Occipital lobe (tissue), 2 donors: ENCODE results near the gene ADGRD2. TPM values are rescaled to one million over a fixed set of nuclear protein-coding genes. Genes with fewer than 3 reads are reported as not detected.
"Not testable (repeated sequence)": the region's sequence is repeated elsewhere in the genome, so short reads cannot be mapped to it uniquely, and the experiment has no call there.

Experiments used
- DNase-seq: peaks from one replicate; lab custom pipeline; 2025; lab: John Stamatoyannopoulos, UW
- total RNA-seq: library from RNA; depleted of rRNA; stranded (reverse); fragments of >200 nt; gene quantifications from one replicate; pipeline ENCODE4 v1.2.3, GENCODE V29; 2014

Gene ADGRD2
- not detected for total RNA-seq

- no peak for DNase-seq
Measured at GRCh38 chr9:124450241-124450924, at the start of gene ADGRD2. ADGRD2 (plus strand) TSS chr9:124450451; CDS start chr9:124451667, 1,216 bp downstream.

- DNase-seq: no peak
Measured at GRCh38 chr9:124403246-124403645, 47.0 kb upstream of the ADGRD2 start.

- no peak for DNase-seq
Measured at GRCh38 chr9:124409410-124409809, 40.8 kb upstream of the ADGRD2 start.

GRCh38 chr9:124410321-124410913 is 39.8 kb upstream of the ADGRD2 start:
- no peak for DNase-seq

GRCh38 chr9:124411514-124412227 is 38.6 kb upstream of the ADGRD2 start:
- no peak for DNase-seq

GRCh38 chr9:124412228-124412575 is 38.0 kb upstream of the ADGRD2 start:
- DNase-seq: no peak

GRCh38 chr9:124414612-124415011 is 35.6 kb upstream of the ADGRD2 start:
- no peak for DNase-seq

GRCh38 chr9:124415102-124415851 is 35.0 kb upstream of the ADGRD2 start, which contains the start of gene PSMB7:
PSMB7 (minus strand) TSS chr9:124415442; CDS start chr9:124415425, 17 bp downstream.
- DNase-seq: peak; percentile 88

- DNase-seq: no peak
Measured at GRCh38 chr9:124415852-124416484, 34.3 kb upstream of the ADGRD2 start.

- no peak for DNase-seq
Measured at GRCh38 chr9:124419832-124420489, 30.3 kb upstream of the ADGRD2 start.

- peak; percentile 48 for DNase-seq
Measured at GRCh38 chr9:124420991-124421543, 29.2 kb upstream of the ADGRD2 start.

GRCh38 chr9:124423155-124423554 is 27.1 kb upstream of the ADGRD2 start:
- no peak for DNase-seq

GRCh38 chr9:124423591-124423990 is 26.7 kb upstream of the ADGRD2 start:
- DNase-seq: peak; percentile 67

- not testable (repeated sequence) for DNase-seq
Measured at GRCh38 chr9:124425733-124426132, 24.5 kb upstream of the ADGRD2 start.

GRCh38 chr9:124426361-124426760 is 23.9 kb upstream of the ADGRD2 start:
- DNase-seq: no peak

- no peak for DNase-seq
Measured at GRCh38 chr9:124427281-124427680, 23.0 kb upstream of the ADGRD2 start.

GRCh38 chr9:124428751-124429529 is 21.3 kb upstream of the ADGRD2 start:
- DNase-seq: no peak

GRCh38 chr9:124429530-124429867 is 20.8 kb upstream of the ADGRD2 start:
- no peak for DNase-seq

- DNase-seq: no peak
Measured at GRCh38 chr9:124436320-124436719, 13.9 kb upstream of the ADGRD2 start.

GRCh38 chr9:124437086-124437485 is 13.2 kb upstream of the ADGRD2 start:
- no peak for DNase-seq
